HL-60 (cell line): ENCODE measurements around the gene SMARCAL1.

Experiments used
- CTCF ChIP-seq: IDR thresholded peaks from one replicate; pipeline ENCODE4 v1.5.1; 2011; ENCODE audit warnings: low read length, control low read depth, inconsistent platforms; ENCODE audit not compliant: insufficient read depth
- REST ChIP-seq: IDR thresholded peaks from 2 replicates; pipeline ENCODE4 v1.6.1; 2012; ENCODE audit warnings: low read depth; ENCODE audit not compliant: insufficient replicate concordance

GRCh38 chr2:216404010-216404618 is 8.2 kb upstream of the SMARCAL1 start:
- TF ChIP-seq CTCF (peak; percentile 94), REST (no peak)
